ENCODE results near the gene SPAG5.

SPAG5 gene

DNA sequence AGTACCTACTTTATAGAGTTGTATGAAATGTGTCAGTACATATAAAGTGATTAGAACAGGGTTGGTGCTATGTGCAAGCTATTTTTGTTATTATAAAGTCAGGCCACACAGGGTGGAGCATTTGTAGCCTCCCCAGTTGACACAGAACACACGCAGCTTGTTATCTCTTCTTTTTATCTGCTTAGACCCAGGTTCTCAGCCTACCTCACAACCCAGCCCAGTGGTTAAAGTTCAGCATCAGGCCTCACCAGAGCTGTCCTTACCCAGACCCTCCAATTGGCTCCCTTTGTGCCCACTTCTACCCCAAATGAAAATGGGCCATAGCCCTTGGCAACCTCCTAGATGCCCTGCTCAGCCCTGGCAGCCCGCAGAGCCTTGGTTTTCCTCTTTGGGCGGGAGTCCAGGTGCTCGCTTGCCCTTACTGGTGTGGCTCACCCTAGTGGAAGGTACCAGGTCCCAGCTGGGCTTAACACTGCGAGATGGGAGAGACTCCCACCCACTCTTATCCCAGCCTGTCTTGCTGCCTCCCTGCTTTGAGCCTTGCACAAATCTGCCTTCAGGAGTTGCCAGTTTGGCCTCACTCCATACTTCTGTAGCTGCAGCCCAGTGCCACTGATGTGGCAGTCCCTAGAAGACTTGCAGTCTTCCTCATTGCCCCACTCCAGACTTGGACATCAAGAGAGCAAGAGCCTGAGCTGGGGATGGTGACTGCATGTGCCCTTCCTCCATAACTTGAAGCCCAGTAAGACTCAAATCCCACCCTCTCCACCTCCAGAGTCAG is 26.4 kb downstream of the SPAG5 start:
- no peaks in the 10 kb centered on the region for H3K27me3 ChIP-seq (ENCODE audit: insufficient read depth, poor library complexity, severe bottlenecking)
- DNase-seq (ENCODE audit: low read depth in 1 of 2, low spot score in 1 of 2) = no peak
- no peak for TF ChIP-seq POLR2AphosphoS5 (IDR thresholded peaks at IDR 0.05; ENCODE audit: low read depth)
- TF ChIP-seq, protein P1, sequence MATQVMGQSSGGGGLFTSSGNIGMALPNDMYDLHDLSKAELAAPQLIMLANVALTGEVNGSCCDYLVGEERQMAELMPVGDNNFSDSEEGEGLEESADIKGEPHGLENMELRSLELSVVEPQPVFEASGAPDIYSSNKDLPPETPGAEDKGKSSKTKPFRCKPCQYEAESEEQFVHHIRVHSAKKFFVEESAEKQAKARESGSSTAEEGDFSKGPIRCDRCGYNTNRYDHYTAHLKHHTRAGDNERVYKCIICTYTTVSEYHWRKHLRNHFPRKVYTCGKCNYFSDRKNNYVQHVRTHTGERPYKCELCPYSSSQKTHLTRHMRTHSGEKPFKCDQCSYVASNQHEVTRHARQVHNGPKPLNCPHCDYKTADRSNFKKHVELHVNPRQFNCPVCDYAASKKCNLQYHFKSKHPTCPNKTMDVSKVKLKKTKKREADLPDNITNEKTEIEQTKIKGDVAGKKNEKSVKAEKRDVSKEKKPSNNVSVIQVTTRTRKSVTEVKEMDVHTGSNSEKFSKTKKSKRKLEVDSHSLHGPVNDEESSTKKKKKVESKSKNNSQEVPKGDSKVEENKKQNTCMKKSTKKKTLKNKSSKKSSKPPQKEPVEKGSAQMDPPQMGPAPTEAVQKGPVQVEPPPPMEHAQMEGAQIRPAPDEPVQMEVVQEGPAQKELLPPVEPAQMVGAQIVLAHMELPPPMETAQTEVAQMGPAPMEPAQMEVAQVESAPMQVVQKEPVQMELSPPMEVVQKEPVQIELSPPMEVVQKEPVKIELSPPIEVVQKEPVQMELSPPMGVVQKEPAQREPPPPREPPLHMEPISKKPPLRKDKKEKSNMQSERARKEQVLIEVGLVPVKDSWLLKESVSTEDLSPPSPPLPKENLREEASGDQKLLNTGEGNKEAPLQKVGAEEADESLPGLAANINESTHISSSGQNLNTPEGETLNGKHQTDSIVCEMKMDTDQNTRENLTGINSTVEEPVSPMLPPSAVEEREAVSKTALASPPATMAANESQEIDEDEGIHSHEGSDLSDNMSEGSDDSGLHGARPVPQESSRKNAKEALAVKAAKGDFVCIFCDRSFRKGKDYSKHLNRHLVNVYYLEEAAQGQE (IDR thresholded peaks at IDR 0.05; ENCODE audit: insufficient replicate concordance, low read depth) = no peak
- TF ChIP-seq, protein P2, sequence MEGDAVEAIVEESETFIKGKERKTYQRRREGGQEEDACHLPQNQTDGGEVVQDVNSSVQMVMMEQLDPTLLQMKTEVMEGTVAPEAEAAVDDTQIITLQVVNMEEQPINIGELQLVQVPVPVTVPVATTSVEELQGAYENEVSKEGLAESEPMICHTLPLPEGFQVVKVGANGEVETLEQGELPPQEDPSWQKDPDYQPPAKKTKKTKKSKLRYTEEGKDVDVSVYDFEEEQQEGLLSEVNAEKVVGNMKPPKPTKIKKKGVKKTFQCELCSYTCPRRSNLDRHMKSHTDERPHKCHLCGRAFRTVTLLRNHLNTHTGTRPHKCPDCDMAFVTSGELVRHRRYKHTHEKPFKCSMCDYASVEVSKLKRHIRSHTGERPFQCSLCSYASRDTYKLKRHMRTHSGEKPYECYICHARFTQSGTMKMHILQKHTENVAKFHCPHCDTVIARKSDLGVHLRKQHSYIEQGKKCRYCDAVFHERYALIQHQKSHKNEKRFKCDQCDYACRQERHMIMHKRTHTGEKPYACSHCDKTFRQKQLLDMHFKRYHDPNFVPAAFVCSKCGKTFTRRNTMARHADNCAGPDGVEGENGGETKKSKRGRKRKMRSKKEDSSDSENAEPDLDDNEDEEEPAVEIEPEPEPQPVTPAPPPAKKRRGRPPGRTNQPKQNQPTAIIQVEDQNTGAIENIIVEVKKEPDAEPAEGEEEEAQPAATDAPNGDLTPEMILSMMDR (IDR thresholded peaks at IDR 0.05; ENCODE audit: insufficient read depth, low read length) = no peak
- TF ChIP-seq GABPA (IDR thresholded peaks at IDR 0.05; ENCODE audit: low read depth) = no peak
- TF ChIP-seq SPI1 (IDR thresholded peaks at IDR 0.05; ENCODE audit: borderline replicate concordance, low read depth) = no peak
- no peak overlapping the region; the same call in 1 of the 2 replicates for H3K4me3 ChIP-seq (replicated peaks; ENCODE audit: insufficient read depth, low read length)
- no peak overlapping the region for H3K27ac ChIP-seq (replicated peaks)

DNA sequence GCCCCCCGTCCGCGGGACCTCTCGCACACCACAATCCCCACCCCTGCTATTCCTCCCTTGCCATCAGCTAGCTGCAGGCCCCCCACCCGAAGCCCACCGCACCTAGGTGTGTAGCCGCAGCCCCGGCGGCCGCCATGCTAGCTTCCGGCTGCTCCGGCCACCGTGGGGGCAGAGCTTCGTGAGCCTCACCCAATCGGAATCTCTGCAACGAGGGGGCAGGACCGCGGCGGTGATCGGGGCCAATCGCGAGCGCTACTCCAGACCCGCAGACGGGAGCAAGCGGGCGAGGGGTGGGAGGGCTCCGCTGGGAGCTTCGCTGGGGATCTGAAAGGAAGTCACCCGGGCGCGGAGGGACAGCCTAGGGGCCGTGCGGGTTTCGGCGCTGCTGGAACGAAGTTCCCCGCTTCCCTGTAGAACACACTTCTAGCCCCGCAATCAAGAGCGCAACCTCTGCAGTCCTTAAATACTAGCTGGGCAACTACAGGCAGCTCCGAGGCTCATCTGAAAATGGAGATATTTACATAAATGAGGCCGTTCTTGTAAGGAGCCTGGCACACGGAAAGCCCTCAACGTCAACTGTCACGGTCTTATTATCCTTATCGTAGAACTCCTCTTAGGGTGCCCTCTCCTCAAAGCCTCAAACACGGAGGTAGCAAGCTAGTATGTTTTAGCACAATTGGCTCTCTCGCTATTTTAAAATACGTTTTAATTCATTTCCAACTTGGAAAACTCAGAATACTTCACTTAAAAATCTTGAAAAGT is 27.3 kb downstream of the SPAG5 start, which contains the start of gene PIGS:
Gene PIGS (minus strand): TSS at position 164 of the 762 bp plus-strand sequence. CDS start 28 bp downstream, at position 136.
- Histone ChIP-seq H3K27me3 (ENCODE audit: insufficient read depth, poor library complexity, severe bottlenecking) (no peaks in the 10 kb centered on the region), H3K27ac (replicated peaks) (peak within 1 kb of the TSS; percentile 85), H3K4me3 (replicated peaks; ENCODE audit: insufficient read depth, low read length) (peak within 1 kb of the TSS; percentile 97)
- peak; percentile 90 to 98 for DNase-seq (ENCODE audit: low read depth in 1 of 2, low spot score in 1 of 2)
- TF ChIP-seq, protein P1 (IDR thresholded peaks at IDR 0.05; ENCODE audit: insufficient replicate concordance, low read depth) = no peak
- TF ChIP-seq, protein P2 (IDR thresholded peaks at IDR 0.05; ENCODE audit: insufficient read depth, low read length) = no peak
- TF ChIP-seq POLR2AphosphoS5 (IDR thresholded peaks at IDR 0.05; ENCODE audit: low read depth) (peak; percentile 63), SPI1 (IDR thresholded peaks at IDR 0.05; ENCODE audit: borderline replicate concordance, low read depth) (peak; percentile 63; the same call in 1 of the 2 replicates), GABPA (IDR thresholded peaks at IDR 0.05; ENCODE audit: low read depth) (peak; percentile 84)

DNA sequence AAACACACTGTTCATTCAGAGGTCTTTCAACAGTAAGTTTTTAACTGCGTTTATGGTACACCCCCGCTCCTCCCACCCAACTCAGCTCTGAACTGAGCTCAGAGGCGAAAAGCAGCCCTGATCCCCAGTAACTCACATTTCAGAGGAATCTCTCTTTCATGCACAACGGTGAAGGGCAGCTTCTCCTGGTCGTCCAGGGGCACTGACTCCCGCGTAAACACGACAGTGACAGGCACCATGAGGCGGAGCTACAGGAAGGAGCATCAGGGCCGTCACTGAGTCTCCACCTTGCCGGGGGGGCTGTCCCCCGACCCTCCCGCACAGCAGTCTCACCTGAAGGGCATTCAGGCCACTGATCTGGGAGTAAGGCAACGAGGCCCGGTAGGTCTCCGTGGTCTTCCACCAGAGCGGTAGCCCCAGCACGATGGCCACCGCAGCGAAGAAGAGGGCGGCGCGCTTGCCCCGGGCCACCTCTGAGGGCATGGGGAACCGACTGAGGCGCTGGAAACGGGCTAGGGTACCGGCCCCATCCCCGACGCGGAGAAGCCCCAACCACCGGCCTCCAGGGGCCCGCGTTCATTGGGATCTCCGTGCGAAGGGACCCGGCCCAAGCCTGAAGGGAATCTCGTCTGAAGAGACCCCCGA is 28.0 kb downstream of the SPAG5 start:
- peak in 1 of 2 experiments; percentile 62 for DNase-seq (ENCODE audit: low read depth in 1 of 2, low spot score in 1 of 2)
- H3K27ac ChIP-seq (replicated peaks) = peak overlapping the region; percentile 85
- peak overlapping the region; percentile 97 for H3K4me3 ChIP-seq (replicated peaks; ENCODE audit: insufficient read depth, low read length)
- TF ChIP-seq, protein P1 (IDR thresholded peaks at IDR 0.05; ENCODE audit: insufficient replicate concordance, low read depth) = peak; percentile 29
- TF ChIP-seq SPI1 (IDR thresholded peaks at IDR 0.05; ENCODE audit: borderline replicate concordance, low read depth) = no peak
- TF ChIP-seq, protein P2 (IDR thresholded peaks at IDR 0.05; ENCODE audit: insufficient read depth, low read length) = no peak
- no peaks in the 10 kb centered on the region for H3K27me3 ChIP-seq (ENCODE audit: insufficient read depth, poor library complexity, severe bottlenecking)

All from HL-60 (cell line).